Measurements from ENCODE around the gene KPNA4. TPM values are rescaled to one million over a fixed set of nuclear protein-coding genes. Genes with fewer than 3 reads are reported as not detected.

Gene KPNA4
- total RNA-seq, 1 experiment from 2014 or later: 76.7 TPM

DNA sequence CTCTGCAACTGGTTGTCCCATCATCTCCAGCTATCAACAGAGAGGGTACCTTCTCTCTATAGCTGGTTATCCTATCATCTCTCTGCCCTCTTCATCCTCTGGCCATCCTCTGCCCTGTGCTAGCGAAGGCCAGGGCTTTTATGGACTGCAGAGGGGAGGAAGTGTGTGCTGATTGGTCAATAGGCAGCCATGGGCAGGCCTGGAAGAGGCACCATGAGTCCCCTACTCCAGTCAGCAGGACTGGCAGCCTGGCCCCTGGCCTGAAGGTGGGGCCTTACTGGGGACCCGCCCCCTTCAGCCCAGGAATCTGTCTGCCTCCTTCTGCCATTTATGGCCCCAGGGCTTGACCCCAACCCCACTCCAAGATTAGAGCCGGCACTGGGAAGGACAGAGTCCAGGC lies 105.3 kb downstream of the KPNA4 start:
- no peaks in the 10 kb centered on the region for H3K9me3 ChIP-seq (ENCODE audit: control insufficient read depth, low read depth, low read length)
- H2BK120ac ChIP-seq (ENCODE audit: low read depth, low read length, poor library complexity, severe bottlenecking): no peak overlapping the region
- H2BK12ac ChIP-seq (ENCODE audit: insufficient read length, low read depth, low read length): no peak overlapping the region
- no peak overlapping the region for H3K23ac ChIP-seq (ENCODE audit: insufficient read length, low read depth, low read length)
- no peak overlapping the region for H3K14ac ChIP-seq (ENCODE audit: insufficient read depth, low read length)
- no peak overlapping the region for H2BK20ac ChIP-seq (ENCODE audit: low read depth, low read length, poor library complexity, severe bottlenecking)
- no peak overlapping the region for H3K18ac ChIP-seq (ENCODE audit: insufficient read length, low read depth, low read length)
- H4K20me1 ChIP-seq (ENCODE audit: control insufficient read depth, insufficient read depth, insufficient read length): no peaks in the 10 kb centered on the region
- H2AK5ac ChIP-seq (ENCODE audit: insufficient read length, low read length): no peak overlapping the region
- H3T11ph ChIP-seq (ENCODE audit: low read length): no peak overlapping the region
- no peak overlapping the region for H3K4me2 ChIP-seq (ENCODE audit: insufficient read depth, insufficient read length, low read length)
- H3K79me1 ChIP-seq (ENCODE audit: insufficient read depth, low read depth, low read length, poor library complexity, severe bottlenecking): no peaks in the 10 kb centered on the region
- no peak overlapping the region for H2AFZ ChIP-seq (ENCODE audit: low read length)
- Mint-ChIP-seq H3K4me3 (no peak overlapping the region), H3K27me3 (ENCODE audit: low read depth) (peaks cover 38% of the 10 kb centered on the region), H3K36me3 (ENCODE audit: insufficient read depth in 1 of 3, low read depth in 3 of 3) (no peaks in the 10 kb centered on the region; a peak in 1 of 7 replicates), H3K4me1 (peaks cover 4 to 5% of the 10 kb centered on the region in 2 experiments; a peak in 2 of 4 replicates), H3K27ac (peak overlapping the region in 1 of 3 experiments; percentile 7; a peak in 1 of 7 replicates), H3K9me3 (peaks cover 0 to 8% of the 10 kb centered on the region in 2 experiments; a peak in 2 of 5 replicates)
- no peak overlapping the region for H4K8ac ChIP-seq (replicated peaks; ENCODE audit: insufficient read length, low read depth, low read length)
- no peak overlapping the region for H4K5ac ChIP-seq (ENCODE audit: insufficient read length, low read depth, low read length)
- no peak for DNase-seq
- TF ChIP-seq, protein P1, sequence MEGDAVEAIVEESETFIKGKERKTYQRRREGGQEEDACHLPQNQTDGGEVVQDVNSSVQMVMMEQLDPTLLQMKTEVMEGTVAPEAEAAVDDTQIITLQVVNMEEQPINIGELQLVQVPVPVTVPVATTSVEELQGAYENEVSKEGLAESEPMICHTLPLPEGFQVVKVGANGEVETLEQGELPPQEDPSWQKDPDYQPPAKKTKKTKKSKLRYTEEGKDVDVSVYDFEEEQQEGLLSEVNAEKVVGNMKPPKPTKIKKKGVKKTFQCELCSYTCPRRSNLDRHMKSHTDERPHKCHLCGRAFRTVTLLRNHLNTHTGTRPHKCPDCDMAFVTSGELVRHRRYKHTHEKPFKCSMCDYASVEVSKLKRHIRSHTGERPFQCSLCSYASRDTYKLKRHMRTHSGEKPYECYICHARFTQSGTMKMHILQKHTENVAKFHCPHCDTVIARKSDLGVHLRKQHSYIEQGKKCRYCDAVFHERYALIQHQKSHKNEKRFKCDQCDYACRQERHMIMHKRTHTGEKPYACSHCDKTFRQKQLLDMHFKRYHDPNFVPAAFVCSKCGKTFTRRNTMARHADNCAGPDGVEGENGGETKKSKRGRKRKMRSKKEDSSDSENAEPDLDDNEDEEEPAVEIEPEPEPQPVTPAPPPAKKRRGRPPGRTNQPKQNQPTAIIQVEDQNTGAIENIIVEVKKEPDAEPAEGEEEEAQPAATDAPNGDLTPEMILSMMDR (conservative IDR thresholded peaks at IDR 0.05): no peak
- H2BK15ac ChIP-seq (ENCODE audit: low read depth, low read length): no peak overlapping the region
- H3K4ac ChIP-seq (ENCODE audit: low read depth, low read length): no peak overlapping the region
- H3K27ac ChIP-seq (ENCODE audit: insufficient read length, low read depth, low read length): no peak overlapping the region
- H3K23me2 ChIP-seq (ENCODE audit: insufficient read length, low read depth, low read length, poor library complexity, severe bottlenecking): no peaks in the 10 kb centered on the region
- H3K27me3 ChIP-seq (ENCODE audit: insufficient read depth, low read length): no peaks in the 10 kb centered on the region
- no peak overlapping the region for H3K9ac ChIP-seq (ENCODE audit: extremely low read depth, insufficient read length, low read length)
- H3K56ac ChIP-seq (ENCODE audit: insufficient read length, low read depth, low read length): no peak overlapping the region
- no peak overlapping the region for H2BK5ac ChIP-seq (ENCODE audit: insufficient read length, low read length)
- no peaks in the 10 kb centered on the region for H3K4me1 ChIP-seq (ENCODE audit: insufficient read depth, low read length)
- H4K91ac ChIP-seq (ENCODE audit: insufficient read length, low read depth, low read length): no peak overlapping the region
- no peaks in the 10 kb centered on the region for H3K79me2 ChIP-seq (ENCODE audit: insufficient read depth, low read length)
- WGBS (ENCODE audit: extremely low coverage, insufficient read length, low lambda C conversion rate): no CpG with 5 or more reads among the region's 3 CpGs
